Lower leg skin (tissue), 4 donors: Measurements from ENCODE around the gene GSC2. TPM values are rescaled to one million over a fixed set of nuclear protein-coding genes. Genes with fewer than 3 reads are reported as not detected.
A peak's percentile ranks its signal among the peaks of the same experiment; 100 is the strongest.

Experiments used
- DNase-seq, 2 donors: peaks; one replicate each; pipeline ENCODE4 v3.0.0-alpha.2; 2019; ENCODE audit warnings: low spot score in 2 of 2
- H3K4me3 ChIP-seq: fragments of 200-600 bp; sonication (generic); 2 replicates; pipeline ENCODE4 v1.5.1; 2017; ENCODE audit warnings: mild to moderate bottlenecking, low read depth; ENCODE audit not compliant: poor library complexity, severe bottlenecking
- CTCF ChIP-seq, 3 donors: fragments of 450-650 bp; IDR thresholded peaks; one replicate each; pipeline ENCODE4 v1.5.1; 2016; ENCODE audit warnings: antibody characterized with exemption in 3 of 3, mild to moderate bottlenecking in 3 of 3, moderate library complexity in 2 of 3
- POLR2A ChIP-seq, 2 donors: fragments of 450-650 bp; IDR thresholded peaks; one replicate each; pipeline ENCODE4 v1.6.1; 2016 to 2017; ENCODE audit warnings: antibody characterized with exemption in 2 of 2, mild to moderate bottlenecking in 1 of 2, moderate library complexity in 1 of 2
- WGBS, 2 donors: methylation state at CpG; one replicate each; pipeline ENCODE4 v1.1.5; 2018; 5-methylcytosine and 5-hydroxymethylcytosine counted together
- intact Hi-C: fragments of 100-400 bp; cut with DNase I; formaldehyde crosslinking; loops from one replicate; pipeline ENCODE4 v1.15.0; 2023; ENCODE audit warnings: low total_unique reads
- total RNA-seq, 4 donors: library from RNA; depleted of rRNA; stranded (reverse); fragments of >200 nt; gene quantifications; one replicate each; pipeline ENCODE4 v1.1.0, GENCODE V29; 2016

GSC2 gene
- total RNA-seq, 4 donors from 2014 or later = 0.42 to 2.6 TPM; not detected in 2

GRCh38 chr22:19125011-19125410, 25.1 kb downstream of the GSC2 start:
- no peak overlapping the region for H3K4me3 ChIP-seq
- TF ChIP-seq CTCF (IDR thresholded peaks at IDR 0.05) (no peak), POLR2A (IDR thresholded peaks at IDR 0.05) (no peak)
- no peak for DNase-seq
- intact Hi-C loops = no loop called here
- 89% methylated on average over 10 to 11 of the region's 11 CpGs for WGBS, 2 donors

GRCh38 chr22:19124377-19124776, 25.7 kb downstream of the GSC2 start:
- no peak overlapping the region for H3K4me3 ChIP-seq

GRCh38 chr22:19123936-19124335, 26.2 kb downstream of the GSC2 start:
- WGBS, 2 donors = 87 to 94% methylated on average over 4 of the region's 4 CpGs
- TF ChIP-seq CTCF (IDR thresholded peaks at IDR 0.05) = no peak
- no peak for TF ChIP-seq POLR2A (IDR thresholded peaks at IDR 0.05)
- intact Hi-C loops = no loop called here
- no peak overlapping the region for H3K4me3 ChIP-seq
- DNase-seq = no peak

More at GRCh38 chr22:19124377-19124776, 25.7 kb downstream of the GSC2 start:
- WGBS, 2 donors = 85 to 88% methylated on average over 3 to 4 of the region's 4 CpGs
- intact Hi-C loops = no loop called here
- TF ChIP-seq CTCF (IDR thresholded peaks at IDR 0.05) = no peak
- TF ChIP-seq POLR2A (IDR thresholded peaks at IDR 0.05) = no peak
- no peak for DNase-seq

GRCh38 chr22:19122752-19123492, 27.2 kb downstream of the GSC2 start:
- 23 to 24% methylated on average over 27 of the region's 27 CpGs for WGBS, 2 donors
- TF ChIP-seq POLR2A (IDR thresholded peaks at IDR 0.05) = no peak
- intact Hi-C loops = no loop called here
- peak overlapping the region; percentile 25 for H3K4me3 ChIP-seq
- no peak for DNase-seq

GRCh38 chr22:19122143-19122751, 27.8 kb downstream of the GSC2 start, which contains the start of gene DGCR2:
DGCR2 (minus strand) TSS chr22:19122412; CDS start chr22:19122206, 206 bp downstream.
- intact Hi-C loops = no loop called here
- WGBS, 2 donors = 1 to 3% methylated on average over 25 to 49 of the region's 67 CpGs
- TF ChIP-seq POLR2A (IDR thresholded peaks at IDR 0.05) (peak in 1 of 2 donors; percentile 36), CTCF (IDR thresholded peaks at IDR 0.05) (no peak)
- H3K4me3 ChIP-seq = peak within 1 kb of the TSS; percentile 99
- peak; percentile 95 to 99 for DNase-seq

GRCh38 chr22:19121631-19122142, 28.4 kb downstream of the GSC2 start:
- peak; percentile 32 to 90 for DNase-seq

More at GRCh38 chr22:19121631-19122142, 28.4 kb downstream of the GSC2 start:
- TF ChIP-seq CTCF (IDR thresholded peaks at IDR 0.05) (no peak), POLR2A (IDR thresholded peaks at IDR 0.05) (no peak)
- WGBS, 2 donors = 0% methylated on average over 5 to 8 of the region's 47 CpGs
- intact Hi-C loops = no loop called here
- H3K4me3 ChIP-seq = peak overlapping the region; percentile 99
